Renal cortex interstitium (tissue), 11 donors: Measurements from ENCODE around the gene TAF1L. TPM values are rescaled to one million over a fixed set of nuclear protein-coding genes. Genes with fewer than 3 reads are reported as not detected.
"Not testable (repeated sequence)": the region's sequence is repeated elsewhere in the genome, so short reads cannot be mapped to it uniquely, and the experiment has no call there.

ENCODE experiments used
- DNase-seq, 11 donors: peaks; one replicate each; pipeline ENCODE4 v3.0.0-alpha.2; 2013; ENCODE audit warnings: low read depth in 9 of 11, low spot score in 4 of 11; ENCODE audit errors: extremely low read depth in 1 of 11
- polyA plus RNA-seq, 3 donors: library from polyadenylated mRNA; unstranded; fragments of 120-200 nt; gene quantifications; one replicate each; pipeline ENCODE4 v1.2.1, GENCODE V29; 2013; ENCODE audit not compliant: insufficient read length in 3 of 3

Gene TAF1L
- polyA plus RNA-seq, 3 donors = 0.08 to 0.15 (median 0.09) TPM

GRCh38 chr9:32599021-32599420 is 36.4 kb downstream of the TAF1L start:
- not testable (repeated sequence) for DNase-seq

GRCh38 chr9:32596936-32597335 is 38.5 kb downstream of the TAF1L start:
- no peak for DNase-seq

GRCh38 chr9:32596096-32596865 is 39.2 kb downstream of the TAF1L start:
- no peak for DNase-seq

GRCh38 chr9:32590898-32591297 is 44.6 kb downstream of the TAF1L start:
- no peak for DNase-seq

- DNase-seq = no peak
These were observed 45.0 kb downstream of the TAF1L start for GRCh38 chr9:32590476-32590875.

GRCh38 chr9:32589083-32589723 is 46.3 kb downstream of the TAF1L start:
- peak in 8 of 11 donors; percentile 16 to 40 (median 22) for DNase-seq

GRCh38 chr9:32587901-32588300 is 47.6 kb downstream of the TAF1L start:
- no peak for DNase-seq

- DNase-seq = no peak
These were observed 50.7 kb downstream of the TAF1L start for GRCh38 chr9:32584784-32585183.

GRCh38 chr9:32581512-32582143 is 53.8 kb downstream of the TAF1L start:
- DNase-seq = peak; percentile 12 to 70 (median 46)

GRCh38 chr9:32580631-32581300 is 54.7 kb downstream of the TAF1L start:
- no peak for DNase-seq

- peak in 9 of 11 donors; percentile 18 to 56 (median 40) for DNase-seq
These were observed 55.6 kb downstream of the TAF1L start for GRCh38 chr9:32579706-32580331.

Other genes with a start within 250 kb of the TAF1L start
- 10 to 100 TPM; 10.9 to 13.6 (median 13.4) TPM for gene RIGI, start 109.5 kb downstream of the TAF1L start, polyA plus RNA-seq
- gene SMIM27, start 83.3 kb downstream of the TAF1L start, polyA plus RNA-seq = 10 to 100 TPM; 14.7 to 18.0 (median 17.0) TPM
- 10 to 100 TPM; 30.0 to 38.4 (median 30.5) TPM for gene TOPORS, start 83.1 kb downstream of the TAF1L start, polyA plus RNA-seq
- gene NDUFB6, start 62.5 kb downstream of the TAF1L start, polyA plus RNA-seq = 10 to 100 TPM; 73.0 to 83.6 (median 78.9) TPM
- under 1 TPM; 0.12 to 0.24 (median 0.14) TPM for gene TMEM215, start 147.9 kb upstream of the TAF1L start, polyA plus RNA-seq